Medulla oblongata (tissue), 1 donor: ENCODE results near the gene SLC1A2.

ENCODE experiments used
- DNase-seq: peaks from one replicate; pipeline ENCODE4 v3.0.0-alpha.2; 2015; ENCODE audit errors: extremely low spot score

The SLC1A2 gene

GRCh38 chr11:35413598-35413997 is 5.8 kb downstream of the SLC1A2 start:
- peak; percentile 72 for DNase-seq

GRCh38 chr11:35412285-35412684 is 7.1 kb downstream of the SLC1A2 start:
- DNase-seq, result peak; percentile 59

- no peak for DNase-seq
These were observed 12.3 kb downstream of the SLC1A2 start for GRCh38 chr11:35407041-35407440.

GRCh38 chr11:35404388-35404775 is 15.0 kb downstream of the SLC1A2 start:
- DNase-seq, result peak; percentile 56

- no peak for DNase-seq
These were observed 15.5 kb downstream of the SLC1A2 start for GRCh38 chr11:35403765-35404387.

- DNase-seq, result no peak
These were observed 16.4 kb downstream of the SLC1A2 start for GRCh38 chr11:35402751-35403660.

GRCh38 chr11:35398881-35399280 is 20.5 kb downstream of the SLC1A2 start:
- DNase-seq, result no peak

- DNase-seq, result no peak
These were observed 24.4 kb downstream of the SLC1A2 start for GRCh38 chr11:35394941-35395340.

- no peak for DNase-seq
These were observed 26.3 kb downstream of the SLC1A2 start for GRCh38 chr11:35393098-35393497.

- DNase-seq, result peak; percentile 88
These were observed 27.3 kb downstream of the SLC1A2 start for GRCh38 chr11:35391922-35392688.

GRCh38 chr11:35390737-35391682 is 28.3 kb downstream of the SLC1A2 start:
- DNase-seq, result no peak

GRCh38 chr11:35389897-35390465 is 29.4 kb downstream of the SLC1A2 start:
- no peak for DNase-seq

- no peak for DNase-seq
These were observed 30.2 kb downstream of the SLC1A2 start for GRCh38 chr11:35389112-35389511.

- DNase-seq, result no peak
These were observed 31.3 kb downstream of the SLC1A2 start for GRCh38 chr11:35388061-35388460.

- no peak for DNase-seq
These were observed 32.0 kb downstream of the SLC1A2 start for GRCh38 chr11:35387111-35387982.

- no peak for DNase-seq
These were observed 35.4 kb downstream of the SLC1A2 start for GRCh38 chr11:35383953-35384352.

GRCh38 chr11:35381709-35382322 is 37.5 kb downstream of the SLC1A2 start:
- no peak for DNase-seq

GRCh38 chr11:35380603-35381002 is 38.8 kb downstream of the SLC1A2 start:
- no peak for DNase-seq

- DNase-seq, result no peak
These were observed 42.1 kb downstream of the SLC1A2 start for GRCh38 chr11:35377262-35377661.
